ENCODE results near the gene CTAGE9. TPM values are rescaled to one million over a fixed set of nuclear protein-coding genes. Genes with fewer than 3 reads are reported as not detected.
"Not testable (repeated sequence)": the region's sequence is repeated elsewhere in the genome, so short reads cannot be mapped to it uniquely, and the experiment has no call there.

Gene CTAGE9
- total RNA-seq, 4 donors from 2014 or later = not detected

GRCh38 chr6:131727868-131728267 lies 17.1 kb upstream of the CTAGE9 start:
- H3K27ac ChIP-seq = no peak overlapping the region
- no peak overlapping the region for H3K4me3 ChIP-seq
- DNase-seq = no peak
- H3K36me3 ChIP-seq = no peaks in the 10 kb centered on the region
- no peak for TF ChIP-seq CTCF (IDR thresholded peaks at IDR 0.05)
- no peak for TF ChIP-seq POLR2A (IDR thresholded peaks at IDR 0.05)
- H3K27me3 ChIP-seq = no peaks in the 10 kb centered on the region
- no peaks in the 10 kb centered on the region for H3K4me1 ChIP-seq
- H3K9me3 ChIP-seq = no peaks in the 10 kb centered on the region

GRCh38 chr6:131727467-131727866 lies 16.6 kb upstream of the CTAGE9 start:
- Histone ChIP-seq H3K27ac (no peak overlapping the region), H3K4me3 (no peak overlapping the region), H3K27me3 (no peaks in the 10 kb centered on the region), H3K36me3 (no peaks in the 10 kb centered on the region), H3K9me3 (no peaks in the 10 kb centered on the region), H3K4me1 (no peaks in the 10 kb centered on the region)
- no peak for TF ChIP-seq POLR2A (IDR thresholded peaks at IDR 0.05)
- TF ChIP-seq CTCF (IDR thresholded peaks at IDR 0.05) = no peak
- DNase-seq = no peak

GRCh38 chr6:131724114-131724513 lies 13.3 kb upstream of the CTAGE9 start:
- Histone ChIP-seq H3K27ac (no peak overlapping the region), H3K36me3 (no peaks in the 10 kb centered on the region), H3K4me3 (no peak overlapping the region), H3K9me3 (no peaks in the 10 kb centered on the region), H3K4me1 (no peaks in the 10 kb centered on the region), H3K27me3 (no peaks in the 10 kb centered on the region)
- DNase-seq = no peak
- no peak for TF ChIP-seq CTCF (IDR thresholded peaks at IDR 0.05)
- no peak for TF ChIP-seq POLR2A (IDR thresholded peaks at IDR 0.05)

- Histone ChIP-seq H3K36me3 (no peaks in the 10 kb centered on the region), H3K27ac (no peak overlapping the region), H3K9me3 (no peaks in the 10 kb centered on the region), H3K27me3 (no peaks in the 10 kb centered on the region), H3K4me3 (no peak overlapping the region), H3K4me1 (no peaks in the 10 kb centered on the region)
- DNase-seq = no peak
- TF ChIP-seq POLR2A (IDR thresholded peaks at IDR 0.05) (no peak), CTCF (IDR thresholded peaks at IDR 0.05) (no peak)
Observed at GRCh38 chr6:131721161-131721560, 10.3 kb upstream of the CTAGE9 start.

- no peak for DNase-seq
- TF ChIP-seq POLR2A (IDR thresholded peaks at IDR 0.05) = no peak
- no peak for TF ChIP-seq CTCF (IDR thresholded peaks at IDR 0.05)
Observed at GRCh38 chr6:131717836-131718542, 7.2 kb upstream of the CTAGE9 start.

GRCh38 chr6:131715567-131715966 lies 4.8 kb upstream of the CTAGE9 start:
- H3K4me1 ChIP-seq, H3K27me3 ChIP-seq, H3K36me3 ChIP-seq, H3K27ac ChIP-seq, H3K9me3 ChIP-seq, DNase-seq, H3K4me3 ChIP-seq: not testable (repeated sequence)

More at GRCh38 chr6:131717836-131718542, 7.2 kb upstream of the CTAGE9 start:
- no peaks in the 10 kb centered on the region for H3K27me3 ChIP-seq
- no peak overlapping the region for H3K4me3 ChIP-seq
- H3K36me3 ChIP-seq = no peaks in the 10 kb centered on the region
- no peaks in the 10 kb centered on the region for H3K9me3 ChIP-seq
- H3K4me1 ChIP-seq = no peaks in the 10 kb centered on the region
- no peak overlapping the region for H3K27ac ChIP-seq

GRCh38 chr6:131703905-131704304 lies 6.9 kb downstream of the CTAGE9 start:
- not testable (repeated sequence) for H3K27me3 ChIP-seq, H3K4me3 ChIP-seq, H3K36me3 ChIP-seq, H3K4me1 ChIP-seq, H3K27ac ChIP-seq, DNase-seq, H3K9me3 ChIP-seq

- H3K27me3 ChIP-seq, H3K27ac ChIP-seq, H3K36me3 ChIP-seq, DNase-seq, H3K9me3 ChIP-seq, H3K4me1 ChIP-seq, H3K4me3 ChIP-seq: not testable (repeated sequence)
Observed at GRCh38 chr6:131700851-131701250, 10.0 kb downstream of the CTAGE9 start.

Data from Peyer's patch (tissue), 4 donors.